Esophagus (tissue), 2 donors: Measurements from ENCODE around the gene SHISA2. TPM values are rescaled to one million over a fixed set of nuclear protein-coding genes. Genes with fewer than 3 reads are reported as not detected.
A peak's percentile ranks its signal among the peaks of the same experiment; 100 is the strongest.

Experiments used
- H3K27ac ChIP-seq, 2 donors: one replicate each; pipeline ENCODE4 v1.5.1; 2013; ENCODE audit warnings: low read depth in 2 of 2, mild to moderate bottlenecking in 2 of 2, inconsistent platforms in 1 of 2, low read length in 1 of 2, moderate library complexity in 1 of 2
- H3K27me3 ChIP-seq, 2 donors: one replicate each; pipeline ENCODE4 v1.6.1; 2013; ENCODE audit warnings: low read length in 2 of 2, control low read depth in 1 of 2, mild to moderate bottlenecking in 1 of 2; ENCODE audit not compliant: insufficient read depth in 2 of 2, control insufficient read depth in 1 of 2
- H3K36me3 ChIP-seq, 2 donors: one replicate each; pipeline ENCODE4 v1.6.1; 2013; ENCODE audit warnings: low read length in 1 of 2; ENCODE audit not compliant: control insufficient read depth in 2 of 2, insufficient read depth in 2 of 2
- H3K4me1 ChIP-seq, 2 donors: one replicate each; pipeline ENCODE4 v1.6.1; 2013; ENCODE audit warnings: low read length in 1 of 2; ENCODE audit not compliant: control insufficient read depth in 2 of 2, insufficient read depth in 2 of 2
- H3K4me3 ChIP-seq, 2 donors: one replicate each; pipeline ENCODE4 v1.5.1; 2013; ENCODE audit warnings: low read length in 2 of 2, mild to moderate bottlenecking in 2 of 2, low read depth in 1 of 2, moderate library complexity in 1 of 2
- H3K9me3 ChIP-seq, 2 donors: one replicate each; pipeline ENCODE4 v1.6.1; 2013; ENCODE audit warnings: mild to moderate bottlenecking in 2 of 2, low read depth in 1 of 2, low read length in 1 of 2, moderate library complexity in 1 of 2; ENCODE audit not compliant: control insufficient read depth in 2 of 2, insufficient read depth in 1 of 2
- WGBS, 2 donors: extraction: QIAGEN DNeasy Blood & Tissue Kit; methylation state at CpG; one replicate each; pipeline ENCODE4 v1.1.7; 2013; 5-methylcytosine and 5-hydroxymethylcytosine counted together
- polyA plus RNA-seq, 2 donors: library from polyadenylated mRNA; stranded (reverse); fragments of 200-250 nt; gene quantifications; one replicate each; pipeline ENCODE4 v1.2.3, GENCODE V29; 2013
- donor health status: healthy with polysubstance abuse.
- donor health status: Bipolar disorder and iron deficiency.

Gene SHISA2
- polyA plus RNA-seq, 2 donors, result 0.04 to 0.06 TPM

GRCh38 chr13:26021516-26021915, 30.3 kb downstream of the SHISA2 start:
- 47 to 48% methylated on average over 2 of the region's 2 CpGs for WGBS, 2 donors
- H3K36me3 ChIP-seq, result no peaks in the 10 kb centered on the region
- H3K9me3 ChIP-seq, result peaks cover 0 to 3% of the 10 kb centered on the region in 2 donors
- no peaks in the 10 kb centered on the region for H3K27me3 ChIP-seq
- H3K4me3 ChIP-seq, result no peak overlapping the region
- H3K4me1 ChIP-seq, result peaks cover 5 to 17% of the 10 kb centered on the region in 2 donors
- H3K27ac ChIP-seq, result no peak overlapping the region

- peaks cover 5 to 17% of the 10 kb centered on the region in 2 donors for H3K4me1 ChIP-seq
- 80 to 82% methylated on average over 7 of the region's 7 CpGs for WGBS, 2 donors
Measured at GRCh38 chr13:26020891-26021290, 30.9 kb downstream of the SHISA2 start.

GRCh38 chr13:26019881-26020870, 31.6 kb downstream of the SHISA2 start:
- H3K4me3 ChIP-seq, result no peak overlapping the region
- H3K4me1 ChIP-seq, result peaks cover 5 to 17% of the 10 kb centered on the region in 2 donors
- H3K27ac ChIP-seq, result no peak overlapping the region
- H3K36me3 ChIP-seq, result no peaks in the 10 kb centered on the region
- no peaks in the 10 kb centered on the region for H3K27me3 ChIP-seq
- H3K9me3 ChIP-seq, result peaks cover 0 to 3% of the 10 kb centered on the region in 2 donors
- WGBS, 2 donors, result 83 to 84% methylated on average over 22 of the region's 22 CpGs

More at GRCh38 chr13:26020891-26021290, 30.9 kb downstream of the SHISA2 start:
- H3K27ac ChIP-seq, result no peak overlapping the region
- no peaks in the 10 kb centered on the region for H3K27me3 ChIP-seq
- H3K4me3 ChIP-seq, result no peak overlapping the region
- peaks cover 0 to 3% of the 10 kb centered on the region in 2 donors for H3K9me3 ChIP-seq
- no peaks in the 10 kb centered on the region for H3K36me3 ChIP-seq

- Histone ChIP-seq H3K4me3 (no peak overlapping the region), H3K9me3 (peaks cover 0 to 3% of the 10 kb centered on the region in 2 donors), H3K27ac (no peak overlapping the region), H3K4me1 (peaks cover 5 to 14% of the 10 kb centered on the region in 2 donors), H3K27me3 (no peaks in the 10 kb centered on the region), H3K36me3 (no peaks in the 10 kb centered on the region)
- 66 to 79% methylated on average over 7 of the region's 7 CpGs for WGBS, 2 donors
Measured at GRCh38 chr13:26019251-26019650, 32.6 kb downstream of the SHISA2 start.

- WGBS, 2 donors, result 69% methylated on average over 6 of the region's 6 CpGs
- peak overlapping the region; percentile 8 to 42 for H3K27ac ChIP-seq
Measured at GRCh38 chr13:26017932-26018665, 33.7 kb downstream of the SHISA2 start.

GRCh38 chr13:26017196-26017921, 34.5 kb downstream of the SHISA2 start:
- peak overlapping the region; percentile 8 to 42 for H3K27ac ChIP-seq
- no peaks in the 10 kb centered on the region for H3K36me3 ChIP-seq
- H3K4me1 ChIP-seq, result peaks cover 3 to 10% of the 10 kb centered on the region in 2 donors
- peaks cover 0 to 3% of the 10 kb centered on the region in 2 donors for H3K9me3 ChIP-seq
- 54 to 58% methylated on average over 9 of the region's 9 CpGs for WGBS, 2 donors
- H3K4me3 ChIP-seq, result no peak overlapping the region
- H3K27me3 ChIP-seq, result no peaks in the 10 kb centered on the region

More at GRCh38 chr13:26017932-26018665, 33.7 kb downstream of the SHISA2 start:
- Histone ChIP-seq H3K4me1 (peaks cover 5 to 14% of the 10 kb centered on the region in 2 donors), H3K36me3 (no peaks in the 10 kb centered on the region), H3K4me3 (no peak overlapping the region), H3K9me3 (peaks cover 0 to 3% of the 10 kb centered on the region in 2 donors), H3K27me3 (no peaks in the 10 kb centered on the region)

- H3K27me3 ChIP-seq, result no peaks in the 10 kb centered on the region
- no peaks in the 10 kb centered on the region for H3K36me3 ChIP-seq
- 89 to 91% methylated on average over 6 of the region's 6 CpGs for WGBS, 2 donors
- peaks cover 3 to 14% of the 10 kb centered on the region in 2 donors for H3K4me1 ChIP-seq
- peaks cover 0 to 3% of the 10 kb centered on the region in 2 donors for H3K9me3 ChIP-seq
- no peak overlapping the region for H3K27ac ChIP-seq
- H3K4me3 ChIP-seq, result no peak overlapping the region
Measured at GRCh38 chr13:26016189-26016588, 35.6 kb downstream of the SHISA2 start.

GRCh38 chr13:26015271-26016125, 36.3 kb downstream of the SHISA2 start:
- H3K4me3 ChIP-seq, result no peak overlapping the region
- no peaks in the 10 kb centered on the region for H3K27me3 ChIP-seq
- whole genome bisulfite sequencing, 2 donors, result 74% methylated on average over 10 of the region's 10 CpGs
- no peaks in the 10 kb centered on the region for H3K9me3 ChIP-seq
- H3K27ac ChIP-seq, result no peak overlapping the region
- peaks cover 3 to 14% of the 10 kb centered on the region in 2 donors for H3K4me1 ChIP-seq
- H3K36me3 ChIP-seq, result no peaks in the 10 kb centered on the region
